Measurements from ENCODE around the gene EYA4. TPM values are rescaled to one million over a fixed set of nuclear protein-coding genes. Genes with fewer than 3 reads are reported as not detected.

The EYA4 gene
- total and polyA plus RNA-seq, 7 donors = 0.01 to 8.6 (median 0.82) TPM; not detected in 2

GRCh38 chr6:133542056-133542821 lies 301.1 kb downstream of the EYA4 start:
- intact Hi-C loops (cut with DNase I) = no loop called here
- H3K4me3 ChIP-seq = no peak overlapping the region
- H3K4me1 ChIP-seq = peaks cover 0 to 15% (median 7%) of the 10 kb centered on the region in 4 donors
- TF ChIP-seq, protein P1, sequence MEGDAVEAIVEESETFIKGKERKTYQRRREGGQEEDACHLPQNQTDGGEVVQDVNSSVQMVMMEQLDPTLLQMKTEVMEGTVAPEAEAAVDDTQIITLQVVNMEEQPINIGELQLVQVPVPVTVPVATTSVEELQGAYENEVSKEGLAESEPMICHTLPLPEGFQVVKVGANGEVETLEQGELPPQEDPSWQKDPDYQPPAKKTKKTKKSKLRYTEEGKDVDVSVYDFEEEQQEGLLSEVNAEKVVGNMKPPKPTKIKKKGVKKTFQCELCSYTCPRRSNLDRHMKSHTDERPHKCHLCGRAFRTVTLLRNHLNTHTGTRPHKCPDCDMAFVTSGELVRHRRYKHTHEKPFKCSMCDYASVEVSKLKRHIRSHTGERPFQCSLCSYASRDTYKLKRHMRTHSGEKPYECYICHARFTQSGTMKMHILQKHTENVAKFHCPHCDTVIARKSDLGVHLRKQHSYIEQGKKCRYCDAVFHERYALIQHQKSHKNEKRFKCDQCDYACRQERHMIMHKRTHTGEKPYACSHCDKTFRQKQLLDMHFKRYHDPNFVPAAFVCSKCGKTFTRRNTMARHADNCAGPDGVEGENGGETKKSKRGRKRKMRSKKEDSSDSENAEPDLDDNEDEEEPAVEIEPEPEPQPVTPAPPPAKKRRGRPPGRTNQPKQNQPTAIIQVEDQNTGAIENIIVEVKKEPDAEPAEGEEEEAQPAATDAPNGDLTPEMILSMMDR (IDR thresholded peaks at IDR 0.05) = no peak
- no peak for TF ChIP-seq POLR2AphosphoS5 (IDR thresholded peaks at IDR 0.05)
- TF ChIP-seq EP300 (IDR thresholded peaks at IDR 0.05) = no peak
- TF ChIP-seq POLR2A (IDR thresholded peaks at IDR 0.05) = no peak
- DNase-seq = no peak
- WGBS, 2 donors = 85 to 91% methylated on average over 9 of the region's 9 CpGs
- H3K36me3 ChIP-seq = no peaks in the 10 kb centered on the region
- H3K27me3 ChIP-seq = no peaks in the 10 kb centered on the region
- H3K9me3 ChIP-seq = no peaks in the 10 kb centered on the region
- H3K27ac ChIP-seq = no peak overlapping the region

GRCh38 chr6:133544419-133544818 lies 303.3 kb downstream of the EYA4 start:
- no peak overlapping the region for H3K4me3 ChIP-seq
- TF ChIP-seq EP300 (IDR thresholded peaks at IDR 0.05) (no peak), POLR2A (IDR thresholded peaks at IDR 0.05) (no peak), POLR2AphosphoS5 (IDR thresholded peaks at IDR 0.05) (no peak)
- TF ChIP-seq, protein P1 (IDR thresholded peaks at IDR 0.05) = no peak
- no peaks in the 10 kb centered on the region for H3K36me3 ChIP-seq
- 87 to 89% methylated on average over 5 of the region's 5 CpGs for WGBS, 2 donors
- H3K4me1 ChIP-seq = peaks cover 0 to 18% (median 16%) of the 10 kb centered on the region in 4 donors
- no peak for DNase-seq
- H3K27me3 ChIP-seq = no peaks in the 10 kb centered on the region
- no peaks in the 10 kb centered on the region for H3K9me3 ChIP-seq
- H3K27ac ChIP-seq = no peak overlapping the region
- intact Hi-C loops (cut with DNase I) = no loop called here

DNA sequence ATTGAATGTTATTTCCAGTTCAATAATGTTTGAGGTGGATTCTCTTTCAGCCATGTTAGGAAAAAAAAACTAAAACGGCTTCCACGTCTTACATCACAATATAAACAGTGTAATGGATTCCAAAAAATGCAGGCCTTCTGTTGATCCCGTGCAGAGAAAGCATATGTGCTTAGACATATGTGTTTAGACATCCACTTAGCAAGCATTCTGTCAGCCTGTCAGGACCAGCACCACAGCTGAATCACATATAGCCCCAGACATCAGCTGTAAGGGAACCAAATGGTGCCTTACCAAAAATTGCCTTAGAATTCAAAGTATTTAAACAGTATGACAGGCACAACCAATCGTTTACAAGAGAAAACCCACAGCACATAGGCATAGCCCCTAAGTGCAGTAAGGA lies 304.9 kb downstream of the EYA4 start:
- Histone ChIP-seq H3K9me3 (no peaks in the 10 kb centered on the region), H3K36me3 (no peaks in the 10 kb centered on the region), H3K27ac (no peak overlapping the region), H3K27me3 (no peaks in the 10 kb centered on the region), H3K4me1 (peaks cover 0 to 15% (median 10%) of the 10 kb centered on the region in 4 donors), H3K4me3 (no peak overlapping the region)
- WGBS, 2 donors = 59 to 60% methylated on average over 4 of the region's 4 CpGs
- intact Hi-C loops (cut with DNase I) = no loop called here
- DNase-seq = no peak
- TF ChIP-seq POLR2AphosphoS5 (IDR thresholded peaks at IDR 0.05) (no peak), POLR2A (IDR thresholded peaks at IDR 0.05) (no peak), EP300 (IDR thresholded peaks at IDR 0.05) (no peak)
- TF ChIP-seq, protein P1 (IDR thresholded peaks at IDR 0.05) = no peak

DNA sequence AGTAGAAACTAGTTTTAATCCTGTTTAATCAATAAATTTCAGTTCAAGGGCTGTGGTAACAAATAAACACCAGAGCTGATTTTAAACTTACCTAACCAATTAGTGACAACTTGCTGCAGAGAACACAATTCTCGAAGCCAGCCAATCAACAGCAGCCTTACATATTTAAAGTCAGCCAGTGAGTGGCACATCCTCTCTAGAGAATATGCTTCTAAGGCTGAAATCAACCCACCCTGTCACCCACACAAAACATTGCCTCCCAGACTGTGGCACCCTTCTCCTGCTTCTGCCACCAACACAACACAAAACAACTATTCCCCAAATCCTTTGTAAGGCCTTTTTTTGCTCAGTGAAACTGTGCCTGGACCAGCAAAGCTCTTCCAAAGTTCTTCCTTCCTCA lies 306.0 kb downstream of the EYA4 start:
- H3K4me1 ChIP-seq = peaks cover 0 to 20% (median 13%) of the 10 kb centered on the region in 4 donors
- peak overlapping the region in 1 of 4 donors; percentile 51 for H3K27ac ChIP-seq
- no peaks in the 10 kb centered on the region for H3K36me3 ChIP-seq
- no peak for DNase-seq
- TF ChIP-seq POLR2A (IDR thresholded peaks at IDR 0.05) (no peak), EP300 (IDR thresholded peaks at IDR 0.05) (no peak), POLR2AphosphoS5 (IDR thresholded peaks at IDR 0.05) (no peak)
- TF ChIP-seq, protein P1 (IDR thresholded peaks at IDR 0.05) = no peak
- H3K9me3 ChIP-seq = no peaks in the 10 kb centered on the region
- intact Hi-C loops (cut with DNase I) = no loop called here
- no peaks in the 10 kb centered on the region for H3K27me3 ChIP-seq
- WGBS, 2 donors = 74 to 87% methylated on average over 1 of the region's 1 CpG
- no peak overlapping the region for H3K4me3 ChIP-seq
